Activated CD4-positive, alpha-beta memory T cell treated with anti-CD3 and anti-CD28 coated beads, Interleukin-2, amount 10 ng/mL, durations not matched to agents 7 days and 5 days (primary cell): Measurements from ENCODE around the gene PRL. TPM values are rescaled to one million over a fixed set of nuclear protein-coding genes. Genes with fewer than 3 reads are reported as not detected.

Experiments used
- CTCF ChIA-PET: fragments of 350-600 bp; sonication (Branson Sonifier 250); formaldehyde crosslinking; loops from one replicate; lab custom pipeline; 2021; ENCODE audit warnings: antibody characterized with exemption, inconsistent platforms; lab: Charles Lee
- POLR2A ChIA-PET: fragments of 350-600 bp; sonication (Branson Sonifier 250); formaldehyde crosslinking; loops from one replicate; lab custom pipeline; 2021; ENCODE audit warnings: antibody characterized with exemption; lab: Charles Lee
- DNase-seq: peaks from one replicate; pipeline ENCODE4 v3.0.0-alpha.2; 2020
- H3K27ac Mint-ChIP-seq: one replicate; pipeline ENCODE4 v1.8.0; 2021; ENCODE audit warnings: mild to moderate bottlenecking, mixed read lengths
- H3K27me3 Mint-ChIP-seq: one replicate; pipeline ENCODE4 v1.8.0; 2021; ENCODE audit warnings: mixed read lengths
- H3K36me3 Mint-ChIP-seq: one replicate; pipeline ENCODE4 v1.8.0; 2021; ENCODE audit warnings: low read depth, mixed read lengths
- H3K4me1 Mint-ChIP-seq: one replicate; pipeline ENCODE4 v1.8.0; 2021; ENCODE audit warnings: mixed read lengths
- H3K4me3 Mint-ChIP-seq: one replicate; pipeline ENCODE4 v1.8.0; 2021; ENCODE audit warnings: mild to moderate bottlenecking, mixed read lengths
- H3K9me3 Mint-ChIP-seq: one replicate; pipeline ENCODE4 v1.8.0; 2021; ENCODE audit warnings: mixed read lengths
- total RNA-seq, 2 experiments: library from RNA; stranded (reverse); gene quantifications; one replicate each; pipeline ENCODE4 v1.2.3, GENCODE V29; 2021

PRL gene
- not detected for total RNA-seq

- CTCF ChIA-PET = no interaction called here
- Mint-ChIP-seq H3K9me3 (peaks cover 6% of the 10 kb centered on the region), H3K27ac (no peak within 1 kb of the TSS), H3K36me3 (no peaks in the 10 kb centered on the region), H3K27me3 (no peaks in the 10 kb centered on the region), H3K4me1 (no peaks in the 10 kb centered on the region), H3K4me3 (no peak within 1 kb of the TSS)
- POLR2A ChIA-PET = no interaction called here
- DNase-seq = no peak
Measured at GRCh38 chr6:22296936-22297335, at the start of gene PRL. Gene PRL (minus strand): TSS chr6:22297036. CDS start chr6:22296982, 54 bp downstream.

GRCh38 chr6:22343864-22344263 lies 47.0 kb upstream of the PRL start:
- H3K36me3 Mint-ChIP-seq = no peaks in the 10 kb centered on the region
- DNase-seq = no peak
- ChIA-PET POLR2A (no interaction called here), CTCF (no interaction called here)
- peaks cover 3% of the 10 kb centered on the region for H3K9me3 Mint-ChIP-seq
- H3K27me3 Mint-ChIP-seq = no peaks in the 10 kb centered on the region
- no peak overlapping the region for H3K27ac Mint-ChIP-seq
- H3K4me1 Mint-ChIP-seq = no peaks in the 10 kb centered on the region
- H3K4me3 Mint-ChIP-seq = no peak overlapping the region

GRCh38 chr6:22334778-22335177 lies 37.9 kb upstream of the PRL start:
- Mint-ChIP-seq H3K27ac (no peak overlapping the region), H3K9me3 (peaks cover 9% of the 10 kb centered on the region), H3K27me3 (no peaks in the 10 kb centered on the region), H3K4me3 (no peak overlapping the region), H3K4me1 (no peaks in the 10 kb centered on the region), H3K36me3 (no peaks in the 10 kb centered on the region)
- CTCF ChIA-PET = no interaction called here
- POLR2A ChIA-PET = no interaction called here
- no peak for DNase-seq

GRCh38 chr6:22333802-22334201 lies 37.0 kb upstream of the PRL start:
- Mint-ChIP-seq H3K4me1 (no peaks in the 10 kb centered on the region), H3K27me3 (no peaks in the 10 kb centered on the region), H3K36me3 (no peaks in the 10 kb centered on the region), H3K4me3 (no peak overlapping the region), H3K9me3 (peaks cover 9% of the 10 kb centered on the region), H3K27ac (no peak overlapping the region)
- DNase-seq = no peak
- ChIA-PET POLR2A (no interaction called here), CTCF (no interaction called here)

- H3K4me1 Mint-ChIP-seq = no peaks in the 10 kb centered on the region
- no peak overlapping the region for H3K4me3 Mint-ChIP-seq
- H3K9me3 Mint-ChIP-seq = peaks cover 6% of the 10 kb centered on the region
- H3K27ac Mint-ChIP-seq = no peak overlapping the region
- DNase-seq = no peak
- H3K27me3 Mint-ChIP-seq = no peaks in the 10 kb centered on the region
- ChIA-PET POLR2A (no interaction called here), CTCF (no interaction called here)
- no peaks in the 10 kb centered on the region for H3K36me3 Mint-ChIP-seq
Measured at GRCh38 chr6:22332711-22333110, 35.9 kb upstream of the PRL start.

GRCh38 chr6:22332216-22332615 lies 35.4 kb upstream of the PRL start:
- ChIA-PET CTCF (no interaction called here), POLR2A (no interaction called here)
- Mint-ChIP-seq H3K4me3 (no peak overlapping the region), H3K36me3 (no peaks in the 10 kb centered on the region), H3K27me3 (no peaks in the 10 kb centered on the region), H3K27ac (no peak overlapping the region), H3K4me1 (no peaks in the 10 kb centered on the region), H3K9me3 (peaks cover 5% of the 10 kb centered on the region)
- DNase-seq = no peak

- Mint-ChIP-seq H3K4me1 (no peaks in the 10 kb centered on the region), H3K27ac (no peak overlapping the region)
- CTCF ChIA-PET = no interaction called here
Measured at GRCh38 chr6:22330941-22331340, 34.1 kb upstream of the PRL start.

GRCh38 chr6:22328474-22328873 lies 31.6 kb upstream of the PRL start:
- Mint-ChIP-seq H3K9me3 (peaks cover 16% of the 10 kb centered on the region), H3K27ac (no peak overlapping the region), H3K27me3 (no peaks in the 10 kb centered on the region), H3K4me3 (no peak overlapping the region), H3K4me1 (no peaks in the 10 kb centered on the region), H3K36me3 (no peaks in the 10 kb centered on the region)
- POLR2A ChIA-PET = no interaction called here
- DNase-seq = no peak
- CTCF ChIA-PET = no interaction called here

More at GRCh38 chr6:22330941-22331340, 34.1 kb upstream of the PRL start:
- POLR2A ChIA-PET = no interaction called here
- Mint-ChIP-seq H3K27me3 (no peaks in the 10 kb centered on the region), H3K9me3 (peaks cover 11% of the 10 kb centered on the region), H3K4me3 (no peak overlapping the region), H3K36me3 (no peaks in the 10 kb centered on the region)
- no peak for DNase-seq

GRCh38 chr6:22327881-22328280 lies 31.0 kb upstream of the PRL start:
- POLR2A ChIA-PET = no interaction called here
- no peaks in the 10 kb centered on the region for H3K27me3 Mint-ChIP-seq
- DNase-seq = no peak
- no peaks in the 10 kb centered on the region for H3K4me1 Mint-ChIP-seq
- H3K9me3 Mint-ChIP-seq = peaks cover 16% of the 10 kb centered on the region
- H3K4me3 Mint-ChIP-seq = no peak overlapping the region
- CTCF ChIA-PET = no interaction called here
- H3K36me3 Mint-ChIP-seq = no peaks in the 10 kb centered on the region
- H3K27ac Mint-ChIP-seq = no peak overlapping the region

GRCh38 chr6:22326500-22326899 lies 29.7 kb upstream of the PRL start:
- Mint-ChIP-seq H3K9me3 (peaks cover 14% of the 10 kb centered on the region), H3K27me3 (no peaks in the 10 kb centered on the region), H3K4me1 (no peaks in the 10 kb centered on the region), H3K36me3 (no peaks in the 10 kb centered on the region), H3K27ac (no peak overlapping the region), H3K4me3 (no peak overlapping the region)
- DNase-seq = no peak
- ChIA-PET CTCF (no interaction called here), POLR2A (no interaction called here)

- Mint-ChIP-seq H3K27me3 (no peaks in the 10 kb centered on the region), H3K4me3 (no peak overlapping the region), H3K4me1 (no peaks in the 10 kb centered on the region), H3K9me3 (peaks cover 14% of the 10 kb centered on the region), H3K36me3 (no peaks in the 10 kb centered on the region), H3K27ac (no peak overlapping the region)
- CTCF ChIA-PET = no interaction called here
- POLR2A ChIA-PET = no interaction called here
- no peak for DNase-seq
Measured at GRCh38 chr6:22325481-22325880, 28.6 kb upstream of the PRL start.

- Mint-ChIP-seq H3K4me3 (no peak overlapping the region), H3K9me3 (peaks cover 11% of the 10 kb centered on the region), H3K27me3 (no peaks in the 10 kb centered on the region), H3K27ac (no peak overlapping the region), H3K4me1 (no peaks in the 10 kb centered on the region), H3K36me3 (no peaks in the 10 kb centered on the region)
- CTCF ChIA-PET = no interaction called here
- no peak for DNase-seq
- POLR2A ChIA-PET = no interaction called here
Measured at GRCh38 chr6:22323848-22324247, 27.0 kb upstream of the PRL start.

- H3K27ac Mint-ChIP-seq = no peak overlapping the region
- no peaks in the 10 kb centered on the region for H3K4me1 Mint-ChIP-seq
- ChIA-PET POLR2A (no interaction called here), CTCF (no interaction called here)
- no peak overlapping the region for H3K4me3 Mint-ChIP-seq
- peaks cover 19% of the 10 kb centered on the region for H3K9me3 Mint-ChIP-seq
- H3K27me3 Mint-ChIP-seq = no peaks in the 10 kb centered on the region
- no peak for DNase-seq
- no peaks in the 10 kb centered on the region for H3K36me3 Mint-ChIP-seq
Measured at GRCh38 chr6:22322103-22323030, 25.5 kb upstream of the PRL start.

- DNase-seq = no peak
- CTCF ChIA-PET = no interaction called here
- Mint-ChIP-seq H3K4me1 (no peaks in the 10 kb centered on the region), H3K4me3 (no peak overlapping the region), H3K9me3 (peaks cover 17% of the 10 kb centered on the region), H3K27ac (no peak overlapping the region), H3K36me3 (no peaks in the 10 kb centered on the region), H3K27me3 (no peaks in the 10 kb centered on the region)
- POLR2A ChIA-PET = no interaction called here
Measured at GRCh38 chr6:22320750-22321149, 23.9 kb upstream of the PRL start.
